Head of caudate nucleus (tissue), 42 donors: ENCODE measurements around the gene MARCHF4.
A peak's percentile ranks its signal among the peaks of the same experiment; 100 is the strongest.
"Not testable (repeated sequence)": the region's sequence is repeated elsewhere in the genome, so short reads cannot be mapped to it uniquely, and the experiment has no call there.

Experiments
- DNase-seq, 42 donors: peaks; one replicate each; pipeline versions ENCODE4 v3.0.0 to v3.0.0-alpha.2; 2020 to 2021; ENCODE audit warnings: mixed read lengths in 7 of 42
- intact Hi-C: fragments of 100-400 bp; cut with DNase I; formaldehyde crosslinking; loops from one replicate; pipeline ENCODE4 v1.15.0; 2022

The MARCHF4 gene

GRCh38 chr2:216394881-216395280, 22.6 kb upstream of the MARCHF4 start:
- intact Hi-C loops: no loop called here

GRCh38 chr2:216392945-216393840, 20.9 kb upstream of the MARCHF4 start:
- intact Hi-C loops: no loop called here
- DNase-seq: no peak

More at GRCh38 chr2:216394881-216395280, 22.6 kb upstream of the MARCHF4 start:
- DNase-seq: no peak

DNA sequence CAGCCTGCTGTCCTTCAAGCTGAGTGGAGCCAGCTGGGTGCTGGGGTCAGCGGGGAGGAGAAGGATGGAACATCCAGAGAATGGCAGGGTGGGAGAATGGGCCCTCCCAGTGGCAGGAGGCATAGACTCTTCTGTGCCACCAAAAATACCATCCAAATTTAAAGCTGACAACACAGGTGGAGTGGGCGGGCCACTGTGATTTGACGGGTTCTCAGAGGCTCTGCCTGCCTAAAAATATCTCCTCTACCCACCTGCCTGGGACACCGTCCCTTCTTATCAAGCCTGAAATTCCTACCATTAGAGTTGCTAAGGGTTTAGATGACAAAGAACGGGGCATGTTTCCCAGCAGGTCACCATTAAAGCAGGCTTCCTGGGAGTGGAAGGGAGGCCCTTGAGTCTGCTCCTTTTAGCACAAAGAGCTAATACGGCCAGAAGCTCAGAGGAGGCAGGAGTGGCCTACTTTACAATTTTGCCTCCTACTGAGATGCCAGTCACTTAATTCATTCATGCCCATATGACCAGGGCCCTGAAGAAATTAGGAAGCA, 19.8 kb upstream of the MARCHF4 start:
- intact Hi-C loops: no loop called here
- DNase-seq: peak in 28 of 42 donors; percentile 6 to 79 (median 46)

- no peak for DNase-seq
- intact Hi-C loops: no loop called here
Measured at GRCh38 chr2:216391401-216391800, 19.1 kb upstream of the MARCHF4 start.

DNA sequence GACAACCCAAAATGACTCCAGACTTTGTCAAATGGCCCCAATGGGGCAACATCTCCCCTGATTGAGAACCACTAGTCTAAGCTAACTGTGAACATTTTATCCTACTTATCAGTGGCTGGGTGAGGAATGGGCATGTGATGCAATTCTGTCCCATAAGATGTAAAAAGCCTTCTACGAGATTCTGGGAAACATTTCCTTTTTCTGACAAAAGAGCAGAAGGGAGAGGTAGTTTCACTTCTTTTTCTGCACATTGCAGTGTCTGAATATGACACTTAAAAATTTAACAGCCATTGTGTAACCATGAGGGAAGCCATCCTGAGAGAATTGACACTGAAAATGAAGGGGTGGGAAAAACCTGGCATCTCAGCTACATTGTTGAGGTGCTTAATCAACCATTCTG, 17.3 kb upstream of the MARCHF4 start:
- peak in 1 of 42 donors; percentile 19 for DNase-seq
- intact Hi-C loops: no loop called here

DNA sequence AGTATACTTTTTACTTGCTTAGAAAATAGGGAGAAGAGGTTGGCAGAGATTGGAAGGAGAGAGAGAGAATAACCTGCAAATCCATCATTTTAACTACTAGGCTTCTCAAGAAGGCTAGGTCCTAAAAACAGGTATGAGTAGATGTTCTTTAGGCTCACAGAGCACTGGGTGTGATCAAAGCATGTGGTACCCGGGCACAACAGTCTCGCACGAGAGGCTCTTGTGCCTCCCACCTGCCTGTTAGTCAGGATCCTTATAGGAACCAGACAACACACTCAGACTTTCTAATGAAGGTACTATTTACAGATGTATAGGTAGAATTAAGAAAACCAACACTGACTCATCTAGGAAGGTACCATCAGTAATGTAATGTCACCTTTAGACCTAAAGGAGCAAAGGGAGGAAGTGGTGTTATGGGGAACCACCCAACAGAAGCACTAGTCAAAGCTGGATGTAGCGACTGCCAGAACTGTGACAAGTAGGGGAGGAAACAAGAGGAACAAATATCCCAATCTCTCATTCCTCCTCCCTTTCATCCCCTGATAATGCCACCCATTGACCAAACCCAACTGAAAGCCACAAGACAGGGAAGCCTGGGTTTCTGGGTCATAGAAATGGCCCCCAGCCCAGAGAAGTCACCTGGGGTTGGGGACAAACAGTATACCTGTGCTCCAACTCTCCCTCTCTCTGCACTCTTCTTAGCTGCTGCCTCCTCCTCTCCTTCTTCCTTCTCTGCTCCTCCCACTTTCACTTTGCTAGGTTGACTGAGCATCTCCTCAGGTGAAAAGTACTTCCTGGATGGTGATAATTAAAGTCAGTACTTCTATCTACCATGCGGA, 16.0 kb upstream of the MARCHF4 start:
- intact Hi-C loops: no loop called here
- no peak for DNase-seq

- intact Hi-C loops: no loop called here
- DNase-seq: no peak
Measured at GRCh38 chr2:216387262-216387661, 15.0 kb upstream of the MARCHF4 start.

DNA sequence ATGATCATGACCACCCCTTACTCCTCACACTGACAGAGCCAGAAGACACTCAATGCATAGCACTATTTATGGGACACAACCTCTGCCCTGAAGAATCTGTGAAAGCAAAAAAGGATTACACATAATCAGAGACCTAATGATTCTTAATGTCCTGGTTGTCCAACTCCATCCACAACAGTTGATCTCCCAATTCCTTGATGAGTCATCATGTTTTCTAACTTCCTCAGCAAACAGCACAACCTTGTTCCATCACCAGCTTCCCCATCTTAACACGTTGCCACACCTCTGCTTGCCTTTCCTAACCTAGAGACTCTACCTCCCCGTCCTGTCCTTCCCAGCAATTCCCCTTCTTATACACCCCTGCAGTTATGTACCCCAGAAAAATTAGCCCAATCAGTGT, 13.2 kb upstream of the MARCHF4 start:
- DNase-seq: no peak
- intact Hi-C loops: no loop called here

GRCh38 chr2:216384409-216384808, 12.1 kb upstream of the MARCHF4 start:
- intact Hi-C loops, DNase-seq: not testable (repeated sequence)

GRCh38 chr2:216379977-216380376, 7.7 kb upstream of the MARCHF4 start:
- no peak for DNase-seq
- intact Hi-C loops: no loop called here

DNA sequence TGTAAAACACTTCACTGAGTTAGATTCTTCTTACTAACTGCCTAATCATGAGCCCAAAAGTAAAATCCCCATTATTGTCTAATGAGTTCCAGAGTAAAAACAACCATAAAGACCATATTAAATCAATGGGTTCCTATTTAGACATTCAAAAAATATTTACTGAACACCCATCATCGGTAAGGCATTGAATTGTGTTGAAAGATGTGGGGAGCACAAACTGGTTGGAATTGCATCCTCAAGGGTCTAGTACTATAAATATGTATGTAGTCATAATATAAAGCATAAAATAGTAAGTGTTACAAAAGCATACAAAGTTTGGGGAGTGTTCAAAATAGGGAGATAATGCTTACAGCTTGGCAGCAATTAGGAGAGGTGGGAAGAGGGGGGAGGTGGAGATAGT, 3.0 kb upstream of the MARCHF4 start:
- intact Hi-C loops: no loop called here

DNA sequence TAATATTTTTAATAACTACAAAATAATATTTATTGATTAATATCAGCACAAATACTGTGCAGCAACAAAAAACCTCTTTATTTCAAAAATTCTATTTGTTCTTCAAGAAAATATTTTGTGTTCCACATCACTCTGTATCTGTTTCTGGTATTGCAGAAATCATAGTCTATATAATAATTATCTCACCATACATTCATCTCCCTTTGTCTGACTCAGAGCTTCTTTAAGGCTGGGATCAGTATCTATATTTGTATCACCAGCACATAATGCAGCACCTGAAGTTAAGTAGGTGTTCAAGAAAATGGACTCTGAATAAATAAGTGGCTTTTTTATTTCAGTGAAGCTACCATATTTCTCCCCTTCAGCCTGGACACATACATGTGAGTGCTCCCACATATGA, 1.6 kb upstream of the MARCHF4 start:
- intact Hi-C loops: no loop called here
- no peak for DNase-seq

More for the DNA sequence above, 3.0 kb upstream of the MARCHF4 start:
- no peak for DNase-seq

DNA sequence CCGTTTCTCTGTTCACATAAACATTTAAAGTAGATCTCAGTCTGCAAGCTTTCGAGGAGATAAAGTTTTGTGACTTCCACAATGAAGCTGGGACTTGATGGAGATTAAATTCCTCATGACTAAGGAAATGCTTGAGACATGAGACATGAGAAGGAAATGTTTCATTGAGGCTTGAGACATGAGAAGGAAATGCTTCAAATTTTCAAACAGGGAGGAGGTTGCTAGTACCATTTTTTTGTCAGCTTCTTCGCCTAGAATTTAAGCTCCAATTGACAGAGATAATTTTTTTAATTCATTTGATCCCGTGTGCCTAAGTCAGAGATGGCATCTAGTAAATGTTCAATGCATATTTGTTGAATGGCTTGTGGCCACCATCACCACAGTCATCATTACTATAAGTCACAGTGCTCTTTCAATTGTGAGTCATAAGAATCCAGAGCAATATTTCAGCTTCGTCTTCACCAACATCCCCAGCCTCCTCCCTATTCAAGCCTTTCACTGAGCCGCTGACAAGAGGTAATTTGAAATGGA, 543 bp upstream of the MARCHF4 start:
- DNase-seq: peak in 7 of 42 donors; percentile 21 to 65 (median 35)
- intact Hi-C loops: no loop called here

GRCh38 chr2:216370961-216371712, 1.1 kb downstream of the MARCHF4 start:
- intact Hi-C loops: no loop called here
- peak in 4 of 42 donors; percentile 16 to 41 (median 24) for DNase-seq

DNA sequence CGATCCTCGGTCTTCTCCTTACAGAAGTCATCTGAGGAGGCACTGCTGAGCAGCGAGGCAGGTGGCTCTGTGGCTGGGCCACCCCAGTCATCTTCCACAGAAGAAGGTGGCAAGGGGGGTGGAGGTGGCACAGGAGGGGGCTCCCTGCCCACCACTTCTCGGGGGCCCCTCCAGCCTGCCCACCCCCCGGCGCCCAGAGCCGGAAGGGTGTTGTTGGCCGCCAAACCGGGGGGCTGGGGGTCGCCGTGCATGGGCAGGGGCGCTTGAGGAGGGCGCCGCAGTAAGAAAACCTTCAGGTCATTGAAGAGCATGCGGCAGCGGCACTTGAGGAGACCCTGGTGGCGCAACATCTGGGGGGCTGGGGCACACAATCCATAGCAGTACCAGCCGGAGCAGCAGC, 2.5 kb downstream of the MARCHF4 start:
- intact Hi-C loops: no loop called here
- no peak for DNase-seq

DNA sequence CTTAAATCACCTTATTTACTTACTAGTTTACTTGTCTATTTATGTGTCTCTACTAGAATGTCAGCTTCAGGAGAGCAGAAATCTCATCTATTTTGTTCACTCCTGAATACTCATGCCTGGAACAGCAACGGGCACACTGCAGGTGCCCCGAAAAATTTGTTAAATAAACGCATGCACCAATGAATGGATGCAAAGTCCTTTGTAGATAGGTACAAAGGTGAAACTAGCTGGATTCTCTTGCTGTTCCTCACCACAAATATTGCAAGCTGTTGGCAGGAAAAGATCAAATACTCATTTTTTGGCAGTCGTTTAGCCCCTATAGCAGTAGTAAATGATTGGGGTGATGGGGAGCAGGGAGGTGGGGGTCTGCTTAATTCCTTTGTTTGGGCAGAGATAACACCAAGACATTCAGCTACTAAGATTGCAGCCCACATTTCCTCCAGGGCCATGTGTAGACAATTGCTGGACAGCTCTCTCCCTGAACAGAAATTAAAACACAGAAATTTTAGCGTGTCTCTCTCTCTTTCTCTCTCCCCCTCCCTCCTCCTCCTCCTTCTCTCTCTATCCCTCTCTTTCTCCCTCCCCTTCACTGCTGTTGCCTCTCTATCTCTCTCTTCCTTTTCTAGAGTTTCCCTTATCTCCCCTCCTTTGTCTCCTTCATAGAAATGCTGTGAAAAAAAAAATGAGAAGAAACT, 5.4 kb downstream of the MARCHF4 start:
- DNase-seq: no peak
- intact Hi-C loops: no loop called here

GRCh38 chr2:216365518-216365917, 6.8 kb downstream of the MARCHF4 start:
- intact Hi-C loops: no loop called here
- DNase-seq: peak in 28 of 42 donors; percentile 16 to 87 (median 57)

GRCh38 chr2:216363221-216363620, 9.1 kb downstream of the MARCHF4 start:
- intact Hi-C loops: no loop called here

More at GRCh38 chr2:216363221-216363620, 9.1 kb downstream of the MARCHF4 start:
- no peak for DNase-seq
